ENCODE results near the gene RNPS1. TPM values are rescaled to one million over a fixed set of nuclear protein-coding genes. Genes with fewer than 3 reads are reported as not detected.

The RNPS1 gene, protein sequence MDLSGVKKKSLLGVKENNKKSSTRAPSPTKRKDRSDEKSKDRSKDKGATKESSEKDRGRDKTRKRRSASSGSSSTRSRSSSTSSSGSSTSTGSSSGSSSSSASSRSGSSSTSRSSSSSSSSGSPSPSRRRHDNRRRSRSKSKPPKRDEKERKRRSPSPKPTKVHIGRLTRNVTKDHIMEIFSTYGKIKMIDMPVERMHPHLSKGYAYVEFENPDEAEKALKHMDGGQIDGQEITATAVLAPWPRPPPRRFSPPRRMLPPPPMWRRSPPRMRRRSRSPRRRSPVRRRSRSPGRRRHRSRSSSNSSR
- total RNA-seq, result 104 TPM

- ATAC-seq, result peak; percentile 91
Observed at GRCh38 chr16:2267913-2268666, at the start of gene RNPS1. Gene RNPS1 (minus strand): TSS chr16:2268126. CDS start chr16:2264643, 3,483 bp downstream.

- ATAC-seq, result no peak
Observed at GRCh38 chr16:2317231-2318020, 49.5 kb upstream of the RNPS1 start.

GRCh38 chr16:2308089-2308962 lies 40.4 kb upstream of the RNPS1 start:
- ATAC-seq, result no peak

DNA sequence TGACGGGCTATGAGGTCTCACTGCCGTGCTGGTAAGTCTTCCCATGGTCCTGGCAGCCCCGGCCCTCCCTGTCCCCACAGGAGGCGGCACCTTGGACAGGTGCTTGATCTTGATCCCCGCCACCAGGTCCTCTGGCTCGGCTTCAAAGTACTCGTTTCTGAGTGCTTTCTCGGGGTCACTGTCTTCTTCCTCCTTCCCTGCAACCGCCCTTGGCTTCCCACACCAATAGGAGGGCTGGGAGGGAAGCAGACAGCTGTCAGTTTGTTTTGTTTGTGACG lies 31.9 kb upstream of the RNPS1 start:
- ATAC-seq, result no peak

DNA sequence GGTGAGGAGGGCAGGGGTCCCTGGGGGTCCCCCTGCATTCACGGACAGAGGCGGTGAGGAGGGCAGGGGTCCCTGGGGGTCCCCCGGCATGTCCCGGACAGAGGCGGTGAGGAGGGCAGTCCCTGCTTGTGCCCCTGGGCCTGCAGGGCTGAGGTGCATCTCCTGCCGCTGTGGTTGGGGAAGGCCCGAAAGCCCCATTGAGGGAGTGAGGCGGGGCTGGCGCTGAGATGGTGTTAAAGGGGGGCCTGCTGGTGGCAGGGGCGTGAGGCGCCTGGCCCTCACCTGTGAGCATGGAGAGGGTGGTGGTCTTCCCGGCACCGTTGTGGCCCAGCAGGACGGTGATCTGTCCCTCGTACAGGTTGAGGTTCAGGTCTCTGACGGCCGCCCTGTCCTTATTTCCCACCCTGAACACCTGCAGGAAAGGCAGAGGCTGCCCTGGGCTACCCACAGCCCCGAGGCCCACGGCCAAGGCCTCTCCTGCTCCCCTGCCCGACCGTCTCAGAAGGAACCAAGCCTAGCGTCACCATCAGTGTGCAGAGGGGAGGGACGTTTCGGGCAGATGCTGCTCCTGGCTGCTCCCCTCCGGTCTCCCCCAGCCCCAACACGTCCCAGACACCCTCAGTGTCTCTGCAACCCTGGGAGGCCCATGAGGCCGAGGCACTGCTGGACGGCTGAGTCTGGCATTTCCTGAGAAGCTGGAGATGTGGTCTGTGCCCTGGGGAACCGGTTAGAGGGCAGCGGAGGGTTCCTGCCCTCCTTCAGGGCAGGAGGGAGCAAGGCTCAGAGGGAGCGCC lies 31.4 kb upstream of the RNPS1 start:
- no peak for ATAC-seq

GRCh38 chr16:2298621-2299020 lies 30.7 kb upstream of the RNPS1 start:
- no peak for ATAC-seq

GRCh38 chr16:2297506-2297860 lies 29.6 kb upstream of the RNPS1 start:
- ATAC-seq, result no peak

- ATAC-seq, result peak; percentile 23
Observed at GRCh38 chr16:2296661-2297505, 29.0 kb upstream of the RNPS1 start.

DNA sequence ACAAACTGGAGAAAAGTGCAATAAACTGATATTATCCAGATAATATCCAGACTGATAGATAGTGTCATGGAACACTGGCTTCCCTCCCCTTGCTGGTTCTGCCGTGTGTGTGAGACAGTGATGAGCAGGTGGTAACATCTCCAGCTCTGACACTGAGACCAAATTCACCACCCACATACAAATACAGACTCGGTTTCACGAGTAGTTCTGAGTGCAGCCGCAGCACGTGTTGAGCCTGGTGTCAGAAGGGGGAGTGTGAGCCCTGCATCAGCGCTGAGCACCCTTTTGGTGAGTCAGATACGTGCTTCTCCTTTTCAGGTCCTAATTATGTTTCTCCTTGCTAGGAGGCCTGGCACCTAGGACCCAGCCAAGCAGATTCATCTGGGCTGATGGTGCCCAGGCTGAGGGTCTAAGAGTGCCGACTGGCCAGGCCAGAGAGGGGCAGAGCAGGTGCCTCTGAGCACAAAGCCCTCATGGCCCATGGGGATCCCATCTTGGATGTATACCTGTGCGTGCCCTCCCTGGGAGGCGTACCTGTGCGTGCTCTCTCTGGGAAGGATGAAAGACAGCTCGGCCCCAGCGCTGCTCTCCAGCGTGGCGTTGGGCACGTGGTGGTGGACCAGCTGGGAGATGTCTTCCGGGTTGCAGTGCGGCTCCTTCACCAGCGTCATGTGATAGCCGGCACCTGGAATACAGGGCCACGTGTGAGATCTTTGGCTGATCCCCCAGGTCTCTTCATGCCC lies 27.3 kb upstream of the RNPS1 start:
- ATAC-seq, result no peak

DNA sequence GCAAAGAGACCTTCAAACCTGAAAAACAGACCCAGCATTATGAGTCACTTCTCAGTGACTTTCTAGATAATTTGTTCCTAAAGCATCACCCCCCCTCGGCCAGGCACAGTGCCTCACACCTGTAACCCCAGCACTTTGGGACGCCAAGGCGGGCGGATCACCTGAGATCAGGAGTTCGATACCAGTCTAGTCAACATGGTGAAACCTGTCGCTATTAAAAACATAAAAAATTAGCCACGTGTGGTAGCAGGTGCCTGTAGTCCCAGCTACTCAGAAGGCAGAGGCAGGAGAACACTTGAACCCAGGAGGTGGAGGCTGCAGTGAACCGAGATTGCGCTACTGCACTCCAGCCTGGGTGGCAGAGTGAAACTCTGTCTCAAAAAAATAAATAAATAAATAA lies 24.3 kb upstream of the RNPS1 start:
- no peak for ATAC-seq

DNA sequence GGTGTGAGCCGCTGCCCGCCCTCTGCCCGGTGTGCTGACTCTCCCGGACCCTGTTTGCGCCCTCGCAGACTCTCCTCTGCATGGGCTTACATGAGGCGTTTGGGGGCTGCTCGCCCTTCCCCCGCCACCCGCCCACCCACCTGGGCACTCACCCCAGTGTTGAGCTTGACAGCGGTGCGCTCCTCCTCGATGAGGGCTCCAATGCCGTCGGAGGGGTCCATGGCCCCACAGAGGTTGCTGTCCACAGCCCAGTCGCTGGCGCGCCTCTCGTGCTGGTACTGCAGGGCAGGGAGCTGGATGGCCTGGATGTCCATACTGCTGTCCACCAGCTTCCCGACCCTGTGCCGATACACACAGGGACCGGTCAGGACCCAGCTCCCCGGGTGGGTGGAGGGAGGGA lies 21.4 kb upstream of the RNPS1 start:
- no peak for ATAC-seq

GRCh38 chr16:2288726-2289125 lies 20.8 kb upstream of the RNPS1 start:
- no peak for ATAC-seq

GRCh38 chr16:2287916-2288547 lies 20.1 kb upstream of the RNPS1 start:
- ATAC-seq, result no peak

GRCh38 chr16:2286550-2286949 lies 18.6 kb upstream of the RNPS1 start:
- no peak for ATAC-seq

DNA sequence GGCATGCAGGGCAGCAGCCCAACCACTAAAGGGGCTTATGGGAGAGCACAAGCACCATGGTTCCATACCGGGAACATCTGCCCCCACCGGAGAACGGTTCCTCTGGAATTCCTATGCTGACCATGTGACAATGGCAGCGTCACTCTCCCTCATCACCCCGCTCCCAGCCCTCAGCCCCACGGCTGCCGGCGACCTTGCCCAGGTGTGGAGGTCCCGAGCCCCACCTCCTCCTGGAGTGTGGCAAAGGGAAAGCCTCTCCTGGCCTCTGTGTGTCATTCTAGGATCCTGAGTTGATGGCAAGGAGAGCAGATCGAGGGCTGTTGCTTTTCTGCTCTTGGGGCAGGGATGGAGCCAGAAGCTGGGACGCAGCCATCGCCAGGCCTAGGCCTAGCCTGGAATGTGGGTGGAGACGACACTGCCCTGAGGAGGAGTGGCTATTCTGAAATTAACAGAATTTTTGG lies 17.8 kb upstream of the RNPS1 start:
- ATAC-seq, result no peak

DNA sequence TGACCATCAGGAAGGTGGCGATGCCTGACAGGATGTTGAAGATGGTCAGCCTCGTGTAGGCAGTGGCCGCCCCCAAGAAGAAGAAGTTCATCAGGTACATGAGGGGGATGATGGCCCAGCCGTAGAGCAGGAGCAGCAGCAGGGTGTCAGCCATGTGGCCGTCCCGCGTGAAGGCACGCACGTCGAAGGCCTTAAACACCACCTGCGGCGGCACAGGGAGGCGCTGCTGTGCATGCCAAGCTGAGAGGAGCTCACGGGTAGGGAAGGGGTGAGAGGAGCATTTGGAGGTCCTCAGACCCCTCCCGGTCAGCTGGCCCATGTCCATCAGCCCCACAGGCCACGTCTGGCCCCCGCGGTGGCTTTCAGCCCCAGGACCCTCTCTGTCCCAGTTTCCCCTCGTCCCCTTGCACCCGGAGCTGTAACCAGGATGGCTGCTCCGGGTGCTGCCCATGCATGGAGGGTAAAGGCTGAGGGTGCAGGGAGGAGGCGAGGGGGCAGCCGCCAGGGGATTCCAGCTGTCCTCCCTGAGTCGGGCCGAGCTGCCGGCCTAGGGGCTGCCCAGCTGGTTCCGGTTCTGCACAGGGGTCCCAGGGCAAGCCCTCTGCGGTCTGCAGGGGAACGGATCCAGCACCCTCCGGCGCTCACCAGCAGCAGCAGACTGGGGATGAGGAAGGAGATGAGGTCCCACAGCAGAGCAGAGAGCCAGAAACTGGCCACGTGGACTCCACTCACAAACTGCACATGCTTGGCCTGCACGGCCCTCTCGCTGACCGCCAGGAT lies 17.1 kb upstream of the RNPS1 start:
- ATAC-seq, result no peak

- peak; percentile 32 for ATAC-seq
Observed at GRCh38 chr16:2284001-2284770, 16.3 kb upstream of the RNPS1 start.
